ENCODE data around the gene PAX8.

PAX8 gene

DNA sequence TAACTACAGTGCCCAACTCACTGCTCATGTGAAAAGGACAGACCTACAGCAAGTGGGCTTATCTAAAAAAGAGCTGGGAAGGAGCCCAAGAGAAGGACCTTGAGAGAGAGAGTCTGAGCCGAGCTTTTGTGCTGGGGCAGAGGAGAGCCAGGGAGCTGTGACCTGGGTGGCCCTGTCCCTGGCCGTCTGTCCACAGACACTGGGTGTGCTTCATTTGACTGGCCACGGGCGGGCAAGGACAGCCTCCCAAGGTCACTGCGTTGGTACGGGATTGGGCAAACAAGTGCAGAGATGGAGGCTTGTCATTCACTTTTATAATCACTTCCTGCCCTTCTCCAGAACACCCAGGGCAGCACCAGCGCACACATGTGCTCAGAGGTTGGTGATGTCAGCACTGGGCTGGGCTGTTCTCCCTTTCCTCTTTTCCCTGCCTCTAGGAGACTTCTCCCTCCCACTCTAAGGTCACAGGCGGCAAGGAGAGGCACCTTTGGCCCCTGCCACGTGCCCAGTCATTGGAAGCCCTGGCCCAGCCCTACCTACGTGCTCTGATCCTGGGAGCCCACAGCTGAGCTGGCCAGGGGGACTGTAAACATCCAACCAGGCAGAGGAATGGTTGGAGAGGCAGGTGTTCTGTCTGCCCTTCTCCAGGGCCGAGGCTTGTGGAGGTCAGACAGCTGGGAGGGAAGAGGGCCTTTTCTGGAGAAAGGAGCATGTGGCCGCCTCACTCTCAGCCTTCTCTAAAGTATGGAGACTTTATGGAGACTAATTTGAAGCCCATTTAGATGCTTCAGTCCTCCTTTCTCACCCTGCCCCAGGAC is 111.4 kb downstream of the PAX8 start:
- DNase-seq (no peak), ATAC-seq (replicated peaks) (no peak)
- Mint-ChIP-seq H3K4me1 (ENCODE audit: low read depth in 2 of 2) (peaks cover 44 to 56% of the 10 kb centered on the region in 2 donors), H3K27me3 (no peaks in the 10 kb centered on the region), H3K36me3 (ENCODE audit: insufficient read depth) (no peaks in the 10 kb centered on the region), H3K4me3 (peak overlapping the region; percentile 65), H3K27ac (peak overlapping the region; percentile 80 to 95), H3K9me3 (no peaks in the 10 kb centered on the region)

- no peaks in the 10 kb centered on the region for H3K27me3 Mint-ChIP-seq
- H3K4me3 Mint-ChIP-seq = no peak overlapping the region
- H3K4me1 Mint-ChIP-seq (ENCODE audit: low read depth in 2 of 2) = peaks cover 36 to 50% of the 10 kb centered on the region in 2 donors
- DNase-seq (no peak), ATAC-seq (replicated peaks) (no peak)
- H3K9me3 Mint-ChIP-seq = no peaks in the 10 kb centered on the region
- no peaks in the 10 kb centered on the region for H3K36me3 Mint-ChIP-seq (ENCODE audit: insufficient read depth)
- H3K27ac Mint-ChIP-seq = peak overlapping the region in 1 of 2 donors; percentile 80
Measured at GRCh38 chr2:113166187-113166645, 112.5 kb downstream of the PAX8 start.
